GM12878 (cell line): ENCODE measurements around the gene WFDC9.

ENCODE experiments used
- GABPA ChIP-seq: IDR thresholded peaks from 2 replicates; pipeline ENCODE4 v1.6.1; 2014; ENCODE audit warnings: antibody characterized with exemption, low read depth, mild to moderate bottlenecking, inconsistent platforms
- HCFC1 ChIP-seq: fragments of 150-350 bp; IDR thresholded peaks from 2 replicates; pipeline ENCODE4 v1.6.1; 2014; ENCODE audit warnings: low read length
- JUNB ChIP-seq: IDR thresholded peaks from 2 replicates; pipeline ENCODE4 v1.6.1; 2016; ENCODE audit warnings: antibody characterized with exemption, mild to moderate bottlenecking
- MYC ChIP-seq: IDR thresholded peaks from 2 replicates; pipeline ENCODE4 v1.6.1; 2011; ENCODE audit warnings: mild to moderate bottlenecking, low read length, moderate library complexity, inconsistent platforms; ENCODE audit not compliant: insufficient read depth, insufficient replicate concordance, insufficient read length, severe bottlenecking
- POLR2AphosphoS2 ChIP-seq: IDR thresholded peaks from 2 replicates; pipeline ENCODE4 v1.6.1; 2011; ENCODE audit warnings: low read depth, mild to moderate bottlenecking, low read length, improper control_type of control experiment, moderate library complexity
- POLR2AphosphoS5 ChIP-seq: IDR thresholded peaks from 2 replicates; pipeline ENCODE4 v1.6.1; 2011; ENCODE audit warnings: mild to moderate bottlenecking, low read length, inconsistent platforms
- RAD21 ChIP-seq: IDR thresholded peaks from 2 replicates; pipeline ENCODE4 v1.6.1; 2011; ENCODE audit warnings: mild to moderate bottlenecking, low read depth, low read length, moderate library complexity; ENCODE audit not compliant: insufficient read depth
- ZNF384 ChIP-seq: IDR thresholded peaks from 2 replicates; pipeline ENCODE4 v1.6.1; 2012; ENCODE audit warnings: low read depth, mild to moderate bottlenecking, low read length, improper control_type of control experiment, borderline replicate concordance

DNA sequence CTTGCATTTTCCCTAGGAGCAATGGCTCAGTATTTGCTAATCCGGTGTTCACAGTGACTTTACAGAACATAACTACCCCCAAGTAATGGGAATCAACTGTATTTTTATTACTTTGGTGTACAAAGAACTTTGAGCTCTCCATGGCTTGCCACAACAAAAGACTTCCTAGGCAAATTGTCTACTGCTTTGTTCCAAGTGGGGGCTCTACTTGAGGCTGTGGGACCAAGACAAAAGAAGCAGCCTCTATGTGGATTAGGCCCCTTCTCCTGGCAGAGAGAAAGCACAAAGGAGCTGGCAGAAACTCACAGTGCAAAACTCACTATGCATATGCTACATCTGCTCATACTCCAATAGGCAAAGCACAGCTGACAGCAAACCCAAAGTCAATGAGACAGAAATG lies 52.9 kb downstream of the WFDC9 start:
- TF ChIP-seq GABPA (no peak), POLR2AphosphoS2 (no peak), MYC (no peak), RAD21 (no peak), POLR2AphosphoS5 (no peak), JUNB (no peak), ZNF384 (no peak), HCFC1 (no peak)
